SK-N-SH treated with all-trans-retinoic acid at 6 μM for 48 hours (cell line): Measurements from ENCODE around the gene OVCA2.

ENCODE experiments used
- CREB5 ChIP-seq: fragments of 250-450 bp; sonication (Bioruptor Pico); IDR thresholded peaks from 2 replicates; pipeline ENCODE4 v1.5.1; 2020; ENCODE audit warnings: low read depth, mild to moderate bottlenecking, moderate library complexity
- CSRNP3 ChIP-seq: fragments of 250-450 bp; sonication (Bioruptor Pico); IDR thresholded peaks from 2 replicates; pipeline ENCODE4 v1.5.1; 2021; ENCODE audit warnings: mild to moderate bottlenecking, moderate library complexity
- PATZ1 ChIP-seq: fragments of 250-450 bp; sonication (Bioruptor Pico); IDR thresholded peaks from 2 replicates; pipeline ENCODE4 v1.8.0; 2020; ENCODE audit warnings: mild to moderate bottlenecking, moderate library complexity, borderline replicate concordance
- POU6F1 ChIP-seq: fragments of 250-450 bp; sonication (Bioruptor Pico); IDR thresholded peaks from 2 replicates; pipeline ENCODE4 v1.8.0; 2021; ENCODE audit warnings: low read depth, mild to moderate bottlenecking, moderate library complexity, borderline replicate concordance
- RARB ChIP-seq: fragments of 250-450 bp; sonication (Bioruptor Pico); IDR thresholded peaks from 2 replicates; pipeline ENCODE4 v1.8.0; 2021; ENCODE audit warnings: mild to moderate bottlenecking, moderate library complexity
- ZFP30 ChIP-seq: fragments of 450-650 bp; formaldehyde crosslinking; IDR thresholded peaks from 2 replicates; pipeline ENCODE4 v1.5.0; 2022; ENCODE audit warnings: mild to moderate bottlenecking, moderate library complexity

- TF ChIP-seq ZFP30 (no peak), CREB5 (CRISPR knock-in tag) (no peak), RARB (CRISPR knock-in tag) (no peak), PATZ1 (CRISPR knock-in tag) (no peak), CSRNP3 (CRISPR knock-in tag) (no peak), POU6F1 (CRISPR knock-in tag) (no peak)
Measured at GRCh38 chr17:2071455-2072281, 29.8 kb downstream of the OVCA2 start.
